CD4-positive, alpha-beta T cell treated with Interleukin-15 for 1 hour (primary cell): ENCODE measurements around the gene KNDC1.
"Not testable (repeated sequence)": the region's sequence is repeated elsewhere in the genome, so short reads cannot be mapped to it uniquely, and the experiment has no call there.

ENCODE experiments used
- DNase-seq: peaks from one replicate; pipeline ENCODE4 v3.0.0-alpha.2; 2020

KNDC1 gene

GRCh38 chr10:133211141-133211830, 51.3 kb downstream of the KNDC1 start:
- no peak for DNase-seq

GRCh38 chr10:133211959-133212852, 52.2 kb downstream of the KNDC1 start:
- DNase-seq = no peak

- no peak for DNase-seq
Measured at GRCh38 chr10:133212853-133213494, 53.0 kb downstream of the KNDC1 start.

GRCh38 chr10:133213641-133214467, 53.8 kb downstream of the KNDC1 start:
- DNase-seq = no peak

- DNase-seq = no peak
Measured at GRCh38 chr10:133214468-133215410, 54.7 kb downstream of the KNDC1 start.

- DNase-seq = no peak
Measured at GRCh38 chr10:133215586-133215985, 55.6 kb downstream of the KNDC1 start.

- no peak for DNase-seq
Measured at GRCh38 chr10:133216776-133217175, 56.8 kb downstream of the KNDC1 start.

GRCh38 chr10:133217800-133218589, 58.0 kb downstream of the KNDC1 start:
- DNase-seq = no peak

- no peak for DNase-seq
Measured at GRCh38 chr10:133218891-133219290, 58.9 kb downstream of the KNDC1 start.

- no peak for DNase-seq
Measured at GRCh38 chr10:133219782-133220181, 59.8 kb downstream of the KNDC1 start.

GRCh38 chr10:133221331-133221730, 61.3 kb downstream of the KNDC1 start:
- DNase-seq = no peak

GRCh38 chr10:133221756-133222155, 61.7 kb downstream of the KNDC1 start:
- DNase-seq = not testable (repeated sequence)

- no peak for DNase-seq
Measured at GRCh38 chr10:133224076-133224475, 64.1 kb downstream of the KNDC1 start.

- DNase-seq = no peak
Measured at GRCh38 chr10:133224756-133225372, 64.8 kb downstream of the KNDC1 start.

GRCh38 chr10:133225707-133226191, 65.7 kb downstream of the KNDC1 start:
- DNase-seq = no peak

- no peak for DNase-seq
Measured at GRCh38 chr10:133226251-133226808, 66.3 kb downstream of the KNDC1 start.

- no peak for DNase-seq
Measured at GRCh38 chr10:133227256-133227655, 67.2 kb downstream of the KNDC1 start.

GRCh38 chr10:133229265-133230043, 69.4 kb downstream of the KNDC1 start:
- DNase-seq = no peak

- no peak for DNase-seq
Measured at GRCh38 chr10:133230044-133230361, 70.0 kb downstream of the KNDC1 start, which contains the start of gene UTF1. Gene UTF1 (plus strand): TSS chr10:133230217. CDS start chr10:133230289, 72 bp downstream.
